Diencephalon (tissue), 1 donor: ENCODE measurements around the gene TGFBR2. TPM values are rescaled to one million over a fixed set of nuclear protein-coding genes. Genes with fewer than 3 reads are reported as not detected.

ENCODE experiments used
- total RNA-seq: library from RNA; depleted of rRNA; stranded (reverse); fragments of >200 nt; gene quantifications from one replicate; pipeline ENCODE4 v1.2.3, GENCODE V29; 2014

TGFBR2 gene
- 9.9 TPM for total RNA-seq

DNA sequence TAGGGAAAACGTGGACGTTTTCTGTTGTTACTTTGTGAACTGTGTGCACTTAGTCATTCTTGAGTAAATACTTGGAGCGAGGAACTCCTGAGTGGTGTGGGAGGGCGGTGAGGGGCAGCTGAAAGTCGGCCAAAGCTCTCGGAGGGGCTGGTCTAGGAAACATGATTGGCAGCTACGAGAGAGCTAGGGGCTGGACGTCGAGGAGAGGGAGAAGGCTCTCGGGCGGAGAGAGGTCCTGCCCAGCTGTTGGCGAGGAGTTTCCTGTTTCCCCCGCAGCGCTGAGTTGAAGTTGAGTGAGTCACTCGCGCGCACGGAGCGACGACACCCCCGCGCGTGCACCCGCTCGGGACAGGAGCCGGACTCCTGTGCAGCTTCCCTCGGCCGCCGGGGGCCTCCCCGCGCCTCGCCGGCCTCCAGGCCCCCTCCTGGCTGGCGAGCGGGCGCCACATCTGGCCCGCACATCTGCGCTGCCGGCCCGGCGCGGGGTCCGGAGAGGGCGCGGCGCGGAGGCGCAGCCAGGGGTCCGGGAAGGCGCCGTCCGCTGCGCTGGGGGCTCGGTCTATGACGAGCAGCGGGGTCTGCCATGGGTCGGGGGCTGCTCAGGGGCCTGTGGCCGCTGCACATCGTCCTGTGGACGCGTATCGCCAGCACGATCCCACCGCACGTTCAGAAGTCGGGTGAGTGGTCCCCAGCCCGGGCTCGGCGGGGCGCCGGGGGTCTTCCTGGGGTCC, at the start of gene TGFBR2:
Gene TGFBR2, plus strand, starts transcription at position 301 of the 731 bp plus-strand sequence. Its CDS starts 283 bp downstream, at position 584.

